ENCODE data around the gene EPS8. TPM values are rescaled to one million over a fixed set of nuclear protein-coding genes. Genes with fewer than 3 reads are reported as not detected.

The EPS8 gene
- total RNA-seq, 1 donor from 2014 or later = 72.8 TPM

DNA sequence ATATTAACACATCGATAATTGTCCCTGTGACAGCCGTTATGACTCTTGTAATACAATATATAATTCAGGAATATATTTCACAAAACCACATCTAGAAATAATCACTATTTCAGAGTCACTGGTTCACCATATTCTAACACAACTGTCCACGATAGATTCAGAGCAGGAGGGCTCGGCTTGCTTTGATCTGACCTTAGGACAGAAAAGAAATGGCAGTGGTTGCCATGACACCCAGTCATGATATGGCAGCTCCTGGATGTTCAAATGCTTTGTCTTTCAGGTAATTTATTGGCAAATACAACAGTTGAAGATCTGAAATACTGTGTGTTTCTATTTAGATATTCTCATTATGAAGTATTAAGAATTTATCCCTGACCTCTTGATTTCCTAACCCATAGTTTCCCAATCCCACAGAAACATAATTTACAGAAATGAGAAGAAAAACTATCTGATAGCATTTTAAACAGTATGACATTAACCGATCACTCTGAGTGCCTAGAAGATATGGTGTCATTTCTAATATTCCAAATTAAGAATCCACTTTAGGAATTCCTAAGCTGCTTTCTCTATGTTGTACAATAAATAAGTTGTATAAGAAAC is 116.4 kb downstream of the EPS8 start:
- TF ChIP-seq, protein P1, sequence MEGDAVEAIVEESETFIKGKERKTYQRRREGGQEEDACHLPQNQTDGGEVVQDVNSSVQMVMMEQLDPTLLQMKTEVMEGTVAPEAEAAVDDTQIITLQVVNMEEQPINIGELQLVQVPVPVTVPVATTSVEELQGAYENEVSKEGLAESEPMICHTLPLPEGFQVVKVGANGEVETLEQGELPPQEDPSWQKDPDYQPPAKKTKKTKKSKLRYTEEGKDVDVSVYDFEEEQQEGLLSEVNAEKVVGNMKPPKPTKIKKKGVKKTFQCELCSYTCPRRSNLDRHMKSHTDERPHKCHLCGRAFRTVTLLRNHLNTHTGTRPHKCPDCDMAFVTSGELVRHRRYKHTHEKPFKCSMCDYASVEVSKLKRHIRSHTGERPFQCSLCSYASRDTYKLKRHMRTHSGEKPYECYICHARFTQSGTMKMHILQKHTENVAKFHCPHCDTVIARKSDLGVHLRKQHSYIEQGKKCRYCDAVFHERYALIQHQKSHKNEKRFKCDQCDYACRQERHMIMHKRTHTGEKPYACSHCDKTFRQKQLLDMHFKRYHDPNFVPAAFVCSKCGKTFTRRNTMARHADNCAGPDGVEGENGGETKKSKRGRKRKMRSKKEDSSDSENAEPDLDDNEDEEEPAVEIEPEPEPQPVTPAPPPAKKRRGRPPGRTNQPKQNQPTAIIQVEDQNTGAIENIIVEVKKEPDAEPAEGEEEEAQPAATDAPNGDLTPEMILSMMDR (IDR thresholded peaks at IDR 0.05) = no peak
- H3K9me3 ChIP-seq = no peaks in the 10 kb centered on the region
- DNase-seq (no peak), ATAC-seq (no peak)
- H3K27ac ChIP-seq = no peak overlapping the region
- intact Hi-C loops (cut with DNase I) = no loop called here
- H3K4me1 ChIP-seq = no peaks in the 10 kb centered on the region
- no peak overlapping the region for H3K4me3 ChIP-seq
- H3K36me3 ChIP-seq = no peaks in the 10 kb centered on the region
- H3K27me3 ChIP-seq (ENCODE audit: low read depth) = no peaks in the 10 kb centered on the region

DNA sequence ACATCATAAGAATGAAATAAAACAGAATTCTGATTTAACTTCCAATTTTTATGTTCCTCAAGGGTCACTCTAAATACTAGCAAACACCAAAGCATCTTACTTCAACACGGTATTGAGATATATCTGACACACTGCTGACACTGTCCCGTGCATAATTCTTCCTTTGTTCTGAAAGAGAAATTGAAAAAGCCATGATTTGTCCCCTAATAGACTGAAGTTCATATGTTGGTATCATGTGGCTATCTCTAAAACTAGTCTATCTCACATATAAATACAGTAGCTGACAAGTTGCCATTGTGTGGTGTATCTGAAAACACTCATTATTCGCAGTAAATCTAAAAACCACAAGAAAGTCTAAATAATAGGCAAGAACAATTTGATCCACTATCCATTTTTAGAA is 118.4 kb downstream of the EPS8 start:
- intact Hi-C loops (cut with DNase I) = no loop called here
- no peaks in the 10 kb centered on the region for H3K9me3 ChIP-seq
- peaks cover 3% of the 10 kb centered on the region for H3K36me3 ChIP-seq
- no peak for ATAC-seq
- TF ChIP-seq, protein P1 (IDR thresholded peaks at IDR 0.05) = no peak
- no peaks in the 10 kb centered on the region for H3K4me1 ChIP-seq
- H3K4me3 ChIP-seq = no peak overlapping the region
- no peaks in the 10 kb centered on the region for H3K27me3 ChIP-seq (ENCODE audit: low read depth)
- no peak for DNase-seq
- no peak overlapping the region for H3K27ac ChIP-seq

DNA sequence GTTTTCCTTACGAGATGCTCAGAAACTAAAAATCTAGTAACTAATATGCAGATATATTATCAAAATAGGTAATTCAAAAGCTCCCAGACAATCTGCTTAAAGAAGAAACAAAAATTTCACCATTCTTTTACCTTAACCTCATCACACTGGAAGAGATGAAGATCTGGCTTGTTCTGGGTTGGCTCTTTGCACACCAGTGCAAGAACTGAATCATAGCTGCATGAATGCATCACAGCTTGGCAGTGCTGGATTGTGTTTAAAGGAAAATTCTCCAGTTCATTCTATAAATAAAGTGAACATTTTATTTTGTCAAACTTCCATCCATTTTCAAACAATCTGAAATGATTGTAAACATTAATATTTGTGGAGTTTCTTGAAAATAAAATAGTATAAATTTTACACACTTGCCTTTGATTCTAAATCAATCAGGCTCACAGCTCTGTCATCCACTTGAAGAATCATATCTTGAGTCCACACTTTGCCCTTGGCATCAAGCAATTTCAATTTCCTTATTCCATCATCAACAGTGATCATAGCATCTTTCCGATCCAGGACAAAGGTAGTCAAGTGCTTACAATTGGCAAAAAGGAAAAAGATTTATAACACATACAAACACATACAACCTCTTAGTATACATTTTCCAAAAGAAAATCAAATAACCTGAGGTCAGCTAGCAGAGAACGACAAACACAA is 119.8 kb downstream of the EPS8 start:
- no peaks in the 10 kb centered on the region for H3K9me3 ChIP-seq
- TF ChIP-seq, protein P1 (IDR thresholded peaks at IDR 0.05) = no peak
- no peak for DNase-seq
- H3K27me3 ChIP-seq (ENCODE audit: low read depth) = no peaks in the 10 kb centered on the region
- no peak overlapping the region for H3K4me3 ChIP-seq
- no peak overlapping the region for H3K27ac ChIP-seq
- H3K36me3 ChIP-seq = peaks cover 14% of the 10 kb centered on the region
- no peak for ATAC-seq
- H3K4me1 ChIP-seq = no peaks in the 10 kb centered on the region
- intact Hi-C loops (cut with DNase I) = no loop called here

DNA sequence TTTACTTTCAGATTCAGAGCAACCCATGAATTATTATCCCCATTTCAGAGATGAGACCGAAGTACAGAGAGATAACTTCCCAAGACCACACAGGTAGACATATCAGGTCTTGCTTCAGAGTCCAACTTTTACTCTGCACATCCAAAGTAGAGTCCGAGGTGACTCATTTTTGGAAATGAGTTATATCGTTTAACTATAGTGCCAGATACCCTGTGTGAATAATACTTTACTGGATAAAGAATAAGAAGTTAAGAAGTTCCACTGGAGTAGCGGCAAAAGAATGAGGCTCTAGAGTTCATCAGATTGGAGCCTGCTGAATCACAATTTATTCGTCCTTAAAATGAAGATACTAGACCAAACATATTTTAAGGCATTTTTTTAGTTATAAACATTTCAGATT is 124.7 kb downstream of the EPS8 start:
- no peak overlapping the region for H3K4me3 ChIP-seq
- no peaks in the 10 kb centered on the region for H3K9me3 ChIP-seq
- TF ChIP-seq, protein P1 (IDR thresholded peaks at IDR 0.05) = no peak
- H3K36me3 ChIP-seq = peaks cover 31% of the 10 kb centered on the region
- DNase-seq = no peak
- no peaks in the 10 kb centered on the region for H3K27me3 ChIP-seq (ENCODE audit: low read depth)
- intact Hi-C loops (cut with DNase I) = no loop called here
- no peak overlapping the region for H3K27ac ChIP-seq
- H3K4me1 ChIP-seq = no peaks in the 10 kb centered on the region
- ATAC-seq = no peak

DNA sequence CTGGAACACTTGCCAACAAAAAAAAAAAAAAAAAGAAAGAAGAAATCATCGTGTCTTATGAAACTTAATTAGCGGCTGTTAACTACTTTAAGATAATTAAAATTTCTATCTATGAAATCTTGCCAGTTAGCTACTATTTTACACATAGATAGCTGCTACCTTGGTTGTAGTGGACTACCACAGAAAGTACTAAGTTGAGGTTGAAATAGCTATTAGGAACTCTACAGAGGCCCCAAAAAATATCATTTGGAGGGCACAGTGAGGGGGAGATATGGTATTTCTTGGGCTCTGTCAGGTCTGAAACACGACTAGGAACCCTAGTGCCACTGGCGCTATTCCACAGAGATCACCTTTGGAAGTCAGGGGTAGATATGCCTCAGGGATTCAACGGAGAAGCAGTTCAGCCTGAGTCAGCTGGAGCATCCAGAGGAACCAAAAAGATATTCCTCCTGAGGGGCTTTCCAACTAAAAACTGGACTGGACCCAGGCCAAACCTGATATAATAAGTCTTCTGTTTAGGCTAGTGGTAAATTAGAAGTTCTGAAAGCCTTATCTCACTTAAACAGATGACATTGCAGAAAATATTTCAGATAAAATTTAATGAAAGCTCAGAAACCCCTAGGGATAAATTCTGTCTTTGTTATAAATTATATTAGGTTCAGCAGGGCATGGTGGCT is 126.1 kb downstream of the EPS8 start:
- Histone ChIP-seq H3K4me3 (no peak overlapping the region), H3K9me3 (no peaks in the 10 kb centered on the region), H3K36me3 (peaks cover 41% of the 10 kb centered on the region), H3K27me3 (ENCODE audit: low read depth) (no peaks in the 10 kb centered on the region), H3K27ac (no peak overlapping the region), H3K4me1 (no peaks in the 10 kb centered on the region)
- TF ChIP-seq, protein P1 (IDR thresholded peaks at IDR 0.05) = no peak
- no peak for ATAC-seq
- intact Hi-C loops (cut with DNase I) = no loop called here
- DNase-seq = no peak

Measured in lower lobe of right lung (tissue), 2 donors.